ENCODE results near the gene SLC41A1. TPM values are rescaled to one million over a fixed set of nuclear protein-coding genes. Genes with fewer than 3 reads are reported as not detected.
"Not testable (repeated sequence)": the region's sequence is repeated elsewhere in the genome, so short reads cannot be mapped to it uniquely, and the experiment has no call there.

The SLC41A1 gene
- 17.7 TPM for total RNA-seq

GRCh38 chr1:205812878-205813754 is at the start of gene SLC41A1:
Gene SLC41A1, minus strand, starts transcription at chr1:205813198. Its CDS starts 2,757 bp downstream, at chr1:205810441.
- no peaks in the 10 kb centered on the region for H3K27me3 ChIP-seq
- intact Hi-C loops (cut with DNase I): no loop called here

DNA sequence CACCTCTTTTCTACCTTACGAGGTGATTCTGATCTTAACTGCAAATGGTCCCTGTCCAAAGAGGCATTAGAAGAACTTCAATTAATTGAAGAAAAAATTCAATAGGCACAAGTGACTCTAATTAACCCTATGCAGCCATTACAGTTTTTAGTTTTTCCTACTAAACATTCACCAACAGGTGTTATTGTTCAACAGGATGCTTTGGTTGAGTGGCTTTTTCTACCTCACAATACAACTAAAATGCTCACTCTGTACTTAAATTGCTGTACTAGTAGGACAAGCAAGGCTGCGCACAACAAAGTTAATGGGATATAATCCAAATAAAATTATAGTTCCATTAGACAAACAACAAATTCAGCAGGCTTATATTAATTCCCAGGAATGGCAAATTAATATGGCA is 48.5 kb upstream of the SLC41A1 start:
- H3K9me3 ChIP-seq: no peaks in the 10 kb centered on the region
- intact Hi-C loops (cut with DNase I): no loop called here
- no peaks in the 10 kb centered on the region for H3K4me1 ChIP-seq
- TF ChIP-seq, protein P1, sequence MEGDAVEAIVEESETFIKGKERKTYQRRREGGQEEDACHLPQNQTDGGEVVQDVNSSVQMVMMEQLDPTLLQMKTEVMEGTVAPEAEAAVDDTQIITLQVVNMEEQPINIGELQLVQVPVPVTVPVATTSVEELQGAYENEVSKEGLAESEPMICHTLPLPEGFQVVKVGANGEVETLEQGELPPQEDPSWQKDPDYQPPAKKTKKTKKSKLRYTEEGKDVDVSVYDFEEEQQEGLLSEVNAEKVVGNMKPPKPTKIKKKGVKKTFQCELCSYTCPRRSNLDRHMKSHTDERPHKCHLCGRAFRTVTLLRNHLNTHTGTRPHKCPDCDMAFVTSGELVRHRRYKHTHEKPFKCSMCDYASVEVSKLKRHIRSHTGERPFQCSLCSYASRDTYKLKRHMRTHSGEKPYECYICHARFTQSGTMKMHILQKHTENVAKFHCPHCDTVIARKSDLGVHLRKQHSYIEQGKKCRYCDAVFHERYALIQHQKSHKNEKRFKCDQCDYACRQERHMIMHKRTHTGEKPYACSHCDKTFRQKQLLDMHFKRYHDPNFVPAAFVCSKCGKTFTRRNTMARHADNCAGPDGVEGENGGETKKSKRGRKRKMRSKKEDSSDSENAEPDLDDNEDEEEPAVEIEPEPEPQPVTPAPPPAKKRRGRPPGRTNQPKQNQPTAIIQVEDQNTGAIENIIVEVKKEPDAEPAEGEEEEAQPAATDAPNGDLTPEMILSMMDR (IDR thresholded peaks at IDR 0.05): no peak
- TF ChIP-seq POLR2AphosphoS5 (IDR thresholded peaks at IDR 0.05; ENCODE audit: insufficient read depth in 1 of 2, low read depth in 1 of 2): no peak
- no peak for TF ChIP-seq POLR2A (IDR thresholded peaks at IDR 0.05)
- no peak overlapping the region for H3K4me3 ChIP-seq
- DNase-seq (ENCODE audit: extremely low spot score in 2 of 2): no peak
- no peak overlapping the region for H3K27ac ChIP-seq
- no peaks in the 10 kb centered on the region for H3K27me3 ChIP-seq
- H3K36me3 ChIP-seq: no peaks in the 10 kb centered on the region

More at GRCh38 chr1:205812878-205813754, at the start of gene SLC41A1:
- H3K4me1 ChIP-seq: peaks cover 55% of the 10 kb centered on the region
- peak within 1 kb of the TSS; percentile 89 to 97 for H3K4me3 ChIP-seq
- TF ChIP-seq, protein P1 (IDR thresholded peaks at IDR 0.05): no peak
- TF ChIP-seq POLR2AphosphoS5 (IDR thresholded peaks at IDR 0.05; ENCODE audit: insufficient read depth in 1 of 2, low read depth in 1 of 2) (peak; percentile 79 to 97), POLR2A (IDR thresholded peaks at IDR 0.05) (peak; percentile 14 to 63)
- no peaks in the 10 kb centered on the region for H3K36me3 ChIP-seq
- H3K27ac ChIP-seq: peak within 1 kb of the TSS; percentile 92
- no peaks in the 10 kb centered on the region for H3K9me3 ChIP-seq
- peak in 1 of 2 donors; percentile 96 for DNase-seq (ENCODE audit: extremely low spot score in 2 of 2)

- intact Hi-C loops (cut with DNase I): no loop called here
- Histone ChIP-seq H3K36me3 (no peaks in the 10 kb centered on the region), H3K27me3 (no peaks in the 10 kb centered on the region), H3K4me3 (no peak overlapping the region), H3K9me3 (no peaks in the 10 kb centered on the region), H3K27ac (no peak overlapping the region), H3K4me1 (no peaks in the 10 kb centered on the region)
- TF ChIP-seq POLR2AphosphoS5 (IDR thresholded peaks at IDR 0.05; ENCODE audit: insufficient read depth in 1 of 2, low read depth in 1 of 2) (no peak), POLR2A (IDR thresholded peaks at IDR 0.05) (no peak)
- TF ChIP-seq, protein P1 (IDR thresholded peaks at IDR 0.05): no peak
- no peak for DNase-seq (ENCODE audit: extremely low spot score in 2 of 2)
Measured at GRCh38 chr1:205858141-205858961, 45.4 kb upstream of the SLC41A1 start.

DNA sequence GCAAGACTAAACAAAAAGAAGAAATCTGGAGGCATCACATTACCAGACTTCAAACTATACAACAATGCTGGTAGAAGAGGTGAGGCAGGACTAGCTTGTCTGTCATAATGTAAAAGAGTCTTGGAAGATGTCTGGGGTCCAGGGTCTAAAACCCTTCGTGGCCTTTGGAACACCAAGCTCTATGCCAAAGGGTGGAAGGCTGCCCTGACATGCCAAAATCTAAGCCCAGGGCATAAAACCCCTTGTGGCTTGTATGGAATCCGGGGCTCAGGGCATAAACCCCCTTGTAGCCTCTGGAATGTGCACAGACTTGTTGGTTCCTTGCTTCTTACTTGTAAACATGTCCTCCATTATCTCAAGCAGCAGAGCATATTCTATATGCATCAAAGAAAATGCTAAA is 44.5 kb upstream of the SLC41A1 start:
- H3K4me1 ChIP-seq; H3K27me3 ChIP-seq; H3K4me3 ChIP-seq; H3K36me3 ChIP-seq; intact Hi-C loops (cut with DNase I); H3K27ac ChIP-seq; DNase-seq (ENCODE audit: extremely low spot score in 2 of 2); H3K9me3 ChIP-seq: not testable (repeated sequence)

- Histone ChIP-seq H3K27me3 (no peaks in the 10 kb centered on the region), H3K4me1 (no peaks in the 10 kb centered on the region), H3K36me3 (no peaks in the 10 kb centered on the region), H3K9me3 (no peaks in the 10 kb centered on the region), H3K27ac (no peak overlapping the region), H3K4me3 (no peak overlapping the region)
- no peak for DNase-seq (ENCODE audit: extremely low spot score in 2 of 2)
- intact Hi-C loops (cut with DNase I): no loop called here
- TF ChIP-seq POLR2A (IDR thresholded peaks at IDR 0.05) (no peak), POLR2AphosphoS5 (IDR thresholded peaks at IDR 0.05; ENCODE audit: insufficient read depth in 1 of 2, low read depth in 1 of 2) (no peak)
- TF ChIP-seq, protein P1 (IDR thresholded peaks at IDR 0.05): no peak
Measured at GRCh38 chr1:205856433-205856832, 43.4 kb upstream of the SLC41A1 start.

Data from vagina (tissue), 2 donors.